Measurements from ENCODE around the gene ZFAND3.

DNA sequence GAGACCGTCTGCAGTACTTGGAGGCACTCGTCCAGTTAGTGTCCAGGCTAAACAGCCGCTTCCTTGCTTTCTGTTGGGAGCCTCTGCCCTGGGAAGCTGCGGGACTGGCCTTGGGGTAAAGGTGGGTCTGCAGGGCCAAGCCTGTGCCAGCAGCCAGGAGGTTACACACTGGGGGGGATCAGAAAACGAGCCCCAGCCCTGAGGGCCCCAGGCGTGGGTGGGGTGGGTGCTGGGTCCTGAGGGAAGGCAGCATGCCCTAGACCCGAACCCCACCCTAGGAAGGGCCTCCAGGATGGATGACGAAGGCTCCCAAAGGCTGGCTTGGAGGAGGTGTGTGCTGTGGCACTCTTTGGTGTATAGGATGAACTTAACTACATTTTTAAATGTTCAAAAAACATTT is 335.2 kb downstream of the ZFAND3 start:
- no peak for TF ChIP-seq POLR2AphosphoS5 (IDR thresholded peaks at IDR 0.05; ENCODE audit: insufficient read depth in 1 of 2, low read depth in 1 of 2)
- TF ChIP-seq, protein P1, sequence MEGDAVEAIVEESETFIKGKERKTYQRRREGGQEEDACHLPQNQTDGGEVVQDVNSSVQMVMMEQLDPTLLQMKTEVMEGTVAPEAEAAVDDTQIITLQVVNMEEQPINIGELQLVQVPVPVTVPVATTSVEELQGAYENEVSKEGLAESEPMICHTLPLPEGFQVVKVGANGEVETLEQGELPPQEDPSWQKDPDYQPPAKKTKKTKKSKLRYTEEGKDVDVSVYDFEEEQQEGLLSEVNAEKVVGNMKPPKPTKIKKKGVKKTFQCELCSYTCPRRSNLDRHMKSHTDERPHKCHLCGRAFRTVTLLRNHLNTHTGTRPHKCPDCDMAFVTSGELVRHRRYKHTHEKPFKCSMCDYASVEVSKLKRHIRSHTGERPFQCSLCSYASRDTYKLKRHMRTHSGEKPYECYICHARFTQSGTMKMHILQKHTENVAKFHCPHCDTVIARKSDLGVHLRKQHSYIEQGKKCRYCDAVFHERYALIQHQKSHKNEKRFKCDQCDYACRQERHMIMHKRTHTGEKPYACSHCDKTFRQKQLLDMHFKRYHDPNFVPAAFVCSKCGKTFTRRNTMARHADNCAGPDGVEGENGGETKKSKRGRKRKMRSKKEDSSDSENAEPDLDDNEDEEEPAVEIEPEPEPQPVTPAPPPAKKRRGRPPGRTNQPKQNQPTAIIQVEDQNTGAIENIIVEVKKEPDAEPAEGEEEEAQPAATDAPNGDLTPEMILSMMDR (IDR thresholded peaks at IDR 0.05) = no peak
